ENCODE measurements around the gene STX7. TPM values are rescaled to one million over a fixed set of nuclear protein-coding genes. Genes with fewer than 3 reads are reported as not detected.

Gene STX7
- polyA plus RNA-seq, 2 of the 4 experiments (the other 2 are of a cell fraction), result 19.2 to 29.5 TPM

GRCh38 chr6:132418235-132418965 lies 94.5 kb downstream of the STX7 start:
- CTCF ChIA-PET, result interaction anchor here (0.8 kb wide), 1 partner anchor 139 kb away, joined by 3 read pairs; no protein-coding TSS in a partner anchor
- DNase-seq (ENCODE audit: low read depth in 1 of 2, low spot score in 1 of 2), result no peak
- H3K9me3 ChIP-seq, result no peaks in the 10 kb centered on the region; the same call in 2 of the 3 replicates
- H3K27ac ChIP-seq, result no peak overlapping the region
- no peak for FAIRE-seq
- no peaks in the 10 kb centered on the region for H3K4me1 ChIP-seq
- POLR2A ChIA-PET, result no interaction called here
- TF ChIP-seq RAD21 (conservative IDR thresholded peaks at IDR 0.05 in 1 of 2, IDR thresholded peaks at IDR 0.05 in 1 of 2) (no peak), ZNF302 (CRISPR knock-in tag; IDR thresholded peaks at IDR 0.05) (no peak), TFCP2L1 (CRISPR knock-in tag; IDR thresholded peaks at IDR 0.05) (no peak), NPAS2 (CRISPR knock-in tag; IDR thresholded peaks at IDR 0.05; ENCODE audit: borderline replicate concordance) (no peak), HMGXB4 (CRISPR knock-in tag; IDR thresholded peaks at IDR 0.05; ENCODE audit: borderline replicate concordance) (no peak), FOXS1 (CRISPR knock-in tag; IDR thresholded peaks at IDR 0.05) (no peak), NFE2L2 (conservative IDR thresholded peaks at IDR 0.05; ENCODE audit: low read length) (no peak), REST (IDR thresholded peaks at IDR 0.05) (no peak), HES2 (IDR thresholded peaks at IDR 0.05) (no peak), BHLHE40 (IDR thresholded peaks at IDR 0.05; ENCODE audit: low read depth, low read length) (no peak), KDM5A (IDR thresholded peaks at IDR 0.05) (no peak), BCL3 (IDR thresholded peaks at IDR 0.05) (no peak), RARB (CRISPR knock-in tag; IDR thresholded peaks at IDR 0.05) (no peak), ZSCAN20 (CRISPR knock-in tag; IDR thresholded peaks at IDR 0.05) (no peak), ESRRA (IDR thresholded peaks at IDR 0.05; ENCODE audit: borderline replicate concordance, low read length) (no peak), RCOR1 (IDR thresholded peaks at IDR 0.05; ENCODE audit: low read depth, low read length) (no peak), JUN (IDR thresholded peaks at IDR 0.05) (no peak), HDAC2 (IDR thresholded peaks at IDR 0.05) (no peak), CEBPB (IDR thresholded peaks at IDR 0.05) (no peak), CHD2 (IDR thresholded peaks at IDR 0.05; ENCODE audit: low read length, partially characterized antibody) (no peak)
- H3K4me3 ChIP-seq, result no peak overlapping the region
- no peak for ATAC-seq
- no peak overlapping the region for H3K4me2 ChIP-seq
- WGBS (ENCODE audit: missing lambda C conversion rate), result 39% methylated on average over 6 of the region's 6 CpGs

Data from A549 (cell line).